GM18861 (cell line): ENCODE results near the gene GSTP1.
A peak's percentile ranks its signal among the peaks of the same experiment; 100 is the strongest.
"Not testable (repeated sequence)": the region's sequence is repeated elsewhere in the genome, so short reads cannot be mapped to it uniquely, and the experiment has no call there.

ENCODE experiments used
- ATAC-seq: cut with Tn5 transposase; IDR thresholded peaks from one replicate; pipeline ENCODE4 v1.9.1; 2021; ENCODE audit not compliant: unreplicated experiment

The GSTP1 gene

DNA sequence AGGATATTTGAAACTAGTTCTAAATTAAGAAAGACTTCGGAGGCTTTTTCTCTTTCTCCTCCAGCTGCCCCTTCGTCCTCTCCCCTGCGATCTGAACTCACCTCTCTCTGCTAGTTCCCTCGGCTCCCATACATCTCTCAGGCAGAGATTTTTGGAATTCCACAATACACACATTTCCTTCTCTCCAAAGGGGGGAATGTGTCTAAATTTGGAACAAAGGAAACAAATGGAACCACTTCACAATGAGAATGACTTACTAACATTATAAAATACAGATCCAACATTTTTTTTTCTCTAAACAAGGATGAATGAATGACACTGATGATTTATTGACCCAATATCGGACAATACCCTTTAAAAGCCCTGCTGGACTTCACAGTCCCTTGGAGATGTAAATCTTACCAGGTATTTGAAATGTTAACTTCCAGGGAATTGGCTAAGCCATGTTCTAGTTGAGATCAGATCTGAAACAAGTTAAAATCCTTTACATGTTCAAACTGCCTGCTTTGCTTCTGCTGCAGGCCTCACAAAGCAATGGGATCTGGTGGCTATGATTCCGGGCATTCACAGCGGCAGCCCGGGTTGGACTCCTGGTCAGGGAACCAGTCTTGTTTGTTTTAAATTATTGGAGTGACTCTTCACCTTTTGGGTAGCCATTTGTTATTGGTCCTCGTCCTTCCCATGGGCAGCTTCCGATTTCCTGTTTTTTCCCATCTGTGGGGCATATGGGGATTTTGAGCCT, 20.5 kb upstream of the GSTP1 start:
- ATAC-seq, result no peak

DNA sequence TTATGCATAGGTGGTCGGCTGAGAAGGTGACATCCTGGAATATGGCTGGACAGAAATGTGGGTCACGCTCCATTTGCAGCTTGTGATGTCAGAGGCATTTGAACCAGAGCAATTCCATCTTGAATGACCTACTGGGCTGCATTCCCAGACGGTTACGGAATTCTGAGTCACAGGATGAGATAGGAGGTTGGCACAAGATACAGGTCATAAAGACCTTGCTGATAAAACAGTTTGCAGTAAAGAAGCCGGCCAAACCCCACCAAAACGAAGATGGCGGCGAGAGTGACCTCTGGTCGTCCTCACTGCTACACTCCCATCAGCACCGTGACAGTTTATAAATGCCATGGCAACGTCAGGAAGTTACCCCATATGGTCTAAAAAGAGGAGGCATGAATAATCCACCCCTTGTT, 19.9 kb upstream of the GSTP1 start:
- not testable (repeated sequence) for ATAC-seq

- ATAC-seq, result no peak
Observed at GRCh38 chr11:67564230-67564629, 19.4 kb upstream of the GSTP1 start.

GRCh38 chr11:67571443-67571842, 12.2 kb upstream of the GSTP1 start:
- no peak for ATAC-seq

DNA sequence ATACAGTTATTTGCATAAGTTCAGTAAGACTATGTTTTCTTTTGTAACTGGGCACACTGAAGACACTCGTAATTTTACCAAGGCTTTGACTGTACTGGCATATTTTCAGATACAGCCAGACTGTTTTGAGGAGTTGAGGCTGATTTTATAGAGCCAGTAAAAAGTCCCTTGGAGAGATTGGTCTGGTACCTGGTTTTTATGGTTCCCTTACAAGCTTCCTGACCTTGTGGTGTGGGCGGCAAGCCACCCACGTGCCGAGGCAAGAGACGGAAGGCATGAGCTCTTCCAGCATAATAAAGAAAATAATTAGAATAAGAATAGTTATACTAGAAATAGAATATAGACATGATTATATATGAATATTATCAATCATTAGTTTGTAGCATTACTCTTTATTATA, 11.3 kb upstream of the GSTP1 start:
- ATAC-seq, result no peak

GRCh38 chr11:67572747-67573419, 10.7 kb upstream of the GSTP1 start:
- ATAC-seq, result no peak

DNA sequence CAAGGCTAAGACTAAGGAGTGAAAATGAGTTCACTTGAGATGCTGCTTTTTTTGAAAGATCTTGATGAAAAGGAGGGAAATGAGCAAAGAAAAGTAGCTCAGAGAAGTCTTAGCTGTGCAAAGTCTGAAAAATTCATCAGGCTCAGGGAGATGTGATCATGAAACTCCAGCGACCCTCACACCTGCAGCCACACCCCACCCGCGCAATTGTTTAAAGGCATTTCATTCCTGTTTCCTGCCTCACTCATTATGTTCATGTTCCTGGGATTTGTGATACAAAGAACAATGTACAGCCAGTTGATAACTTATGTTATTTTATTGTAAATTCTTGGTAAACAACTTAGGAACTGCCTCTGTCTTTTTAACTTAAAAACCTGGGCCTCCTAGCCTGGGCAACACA, 8.7 kb upstream of the GSTP1 start:
- no peak for ATAC-seq

GRCh38 chr11:67576735-67577475, 6.7 kb upstream of the GSTP1 start:
- no peak for ATAC-seq

DNA sequence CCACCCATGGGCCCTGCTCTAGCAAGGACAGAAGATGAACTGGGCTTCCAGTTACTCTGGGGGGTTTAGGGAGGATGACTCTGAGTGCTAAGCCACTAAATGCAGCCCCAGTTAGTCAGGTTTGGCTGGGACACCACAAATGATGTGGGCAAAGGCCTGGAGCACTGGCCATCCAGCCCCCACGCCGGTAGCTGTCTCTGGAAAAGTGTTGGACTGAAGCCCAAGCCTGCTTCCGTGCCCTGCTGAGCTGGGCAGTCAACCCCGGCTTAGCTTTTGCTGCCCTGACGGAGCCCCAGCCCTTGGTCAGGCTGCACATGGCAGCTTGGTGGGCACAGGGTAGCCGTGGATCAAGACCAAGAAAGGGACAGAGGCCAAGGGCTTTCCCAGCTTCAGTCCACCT, 5.7 kb upstream of the GSTP1 start:
- no peak for ATAC-seq

DNA sequence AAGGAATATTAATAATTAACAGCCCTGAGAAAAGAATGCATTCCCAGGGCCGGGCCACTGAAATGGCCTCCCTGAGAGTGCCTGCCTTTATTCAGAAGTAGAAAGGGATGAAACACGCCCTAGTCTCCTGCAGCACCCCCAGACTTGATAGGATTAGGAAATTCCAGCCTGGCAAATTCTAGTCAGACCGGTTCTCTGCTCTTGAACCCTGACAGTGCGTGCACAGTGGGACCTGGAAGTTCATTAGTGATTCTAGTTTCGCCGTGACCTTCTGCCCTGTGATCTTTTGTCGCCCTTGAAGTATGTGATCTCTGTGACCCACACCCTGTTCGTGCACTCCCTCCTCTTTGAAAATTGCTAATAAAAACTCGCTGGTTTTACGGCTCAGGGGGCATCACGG, 2.1 kb upstream of the GSTP1 start:
- ATAC-seq, result no peak

DNA sequence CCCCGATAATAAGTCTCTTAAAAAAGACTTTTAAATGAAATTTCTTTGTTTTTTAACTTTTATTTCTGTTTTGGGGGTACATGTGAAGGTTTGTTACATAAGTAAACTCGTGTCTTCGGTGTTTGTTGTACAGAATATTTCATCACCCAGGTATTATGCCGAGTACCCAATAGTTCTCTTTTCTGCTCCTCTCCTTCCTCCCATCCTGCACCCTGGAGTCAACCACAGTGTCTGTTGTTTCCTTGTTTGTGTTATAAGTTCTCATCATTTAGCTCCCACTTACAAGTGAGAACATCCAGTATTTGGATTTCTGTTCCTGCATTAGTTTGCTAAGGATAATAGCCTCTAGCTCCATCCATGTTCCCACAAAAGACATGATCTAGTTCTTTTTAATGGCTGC, 1.6 kb upstream of the GSTP1 start:
- no peak for ATAC-seq

DNA sequence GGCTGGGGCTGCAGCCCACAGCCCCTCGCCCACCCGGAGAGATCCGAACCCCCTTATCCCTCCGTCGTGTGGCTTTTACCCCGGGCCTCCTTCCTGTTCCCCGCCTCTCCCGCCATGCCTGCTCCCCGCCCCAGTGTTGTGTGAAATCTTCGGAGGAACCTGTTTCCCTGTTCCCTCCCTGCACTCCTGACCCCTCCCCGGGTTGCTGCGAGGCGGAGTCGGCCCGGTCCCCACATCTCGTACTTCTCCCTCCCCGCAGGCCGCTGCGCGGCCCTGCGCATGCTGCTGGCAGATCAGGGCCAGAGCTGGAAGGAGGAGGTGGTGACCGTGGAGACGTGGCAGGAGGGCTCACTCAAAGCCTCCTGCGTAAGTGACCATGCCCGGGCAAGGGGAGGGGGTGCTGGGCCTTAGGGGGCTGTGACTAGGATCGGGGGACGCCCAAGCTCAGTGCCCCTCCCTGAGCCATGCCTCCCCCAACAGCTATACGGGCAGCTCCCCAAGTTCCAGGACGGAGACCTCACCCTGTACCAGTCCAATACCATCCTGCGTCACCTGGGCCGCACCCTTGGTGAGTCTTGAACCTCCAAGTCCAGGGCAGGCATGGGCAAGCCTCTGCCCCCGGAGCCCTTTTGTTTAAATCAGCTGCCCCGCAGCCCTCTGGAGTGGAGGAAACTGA, 731 bp downstream of the GSTP1 start:
- no peak for ATAC-seq

DNA sequence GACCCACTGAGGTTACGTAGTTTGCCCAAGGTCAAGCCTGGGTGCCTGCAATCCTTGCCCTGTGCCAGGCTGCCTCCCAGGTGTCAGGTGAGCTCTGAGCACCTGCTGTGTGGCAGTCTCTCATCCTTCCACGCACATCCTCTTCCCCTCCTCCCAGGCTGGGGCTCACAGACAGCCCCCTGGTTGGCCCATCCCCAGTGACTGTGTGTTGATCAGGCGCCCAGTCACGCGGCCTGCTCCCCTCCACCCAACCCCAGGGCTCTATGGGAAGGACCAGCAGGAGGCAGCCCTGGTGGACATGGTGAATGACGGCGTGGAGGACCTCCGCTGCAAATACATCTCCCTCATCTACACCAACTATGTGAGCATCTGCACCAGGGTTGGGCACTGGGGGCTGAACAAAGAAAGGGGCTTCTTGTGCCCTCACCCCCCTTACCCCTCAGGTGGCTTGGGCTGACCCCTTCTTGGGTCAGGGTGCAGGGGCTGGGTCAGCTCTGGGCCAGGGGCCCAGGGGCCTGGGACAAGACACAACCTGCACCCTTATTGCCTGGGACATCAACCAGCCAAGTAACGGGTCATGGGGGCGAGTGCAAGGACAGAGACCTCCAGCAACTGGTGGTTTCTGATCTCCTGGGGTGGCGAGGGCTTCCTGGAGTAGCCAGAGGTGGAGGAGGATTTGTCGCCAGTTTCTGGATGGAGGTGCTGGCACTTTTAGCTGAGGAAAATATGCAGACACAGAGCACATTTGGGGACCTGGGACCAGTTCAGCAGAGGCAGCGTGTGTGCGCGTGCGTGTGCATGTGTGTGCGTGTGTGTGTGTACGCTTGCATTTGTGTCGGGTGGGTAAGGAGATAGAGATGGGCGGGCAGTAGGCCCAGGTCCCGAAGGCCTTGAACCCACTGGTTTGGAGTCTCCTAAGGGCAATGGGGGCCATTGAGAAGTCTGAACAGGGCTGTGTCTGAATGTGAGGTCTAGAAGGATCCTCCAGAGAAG, 1.6 kb downstream of the GSTP1 start:
- no peak for ATAC-seq

DNA sequence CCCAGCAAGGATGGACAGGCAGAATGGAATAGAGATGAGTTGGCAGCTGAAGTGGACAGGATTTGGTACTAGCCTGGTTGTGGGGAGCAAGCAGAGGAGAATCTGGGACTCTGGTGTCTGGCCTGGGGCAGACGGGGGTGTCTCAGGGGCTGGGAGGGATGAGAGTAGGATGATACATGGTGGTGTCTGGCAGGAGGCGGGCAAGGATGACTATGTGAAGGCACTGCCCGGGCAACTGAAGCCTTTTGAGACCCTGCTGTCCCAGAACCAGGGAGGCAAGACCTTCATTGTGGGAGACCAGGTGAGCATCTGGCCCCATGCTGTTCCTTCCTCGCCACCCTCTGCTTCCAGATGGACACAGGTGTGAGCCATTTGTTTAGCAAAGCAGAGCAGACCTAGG, 2.3 kb downstream of the GSTP1 start:
- ATAC-seq, result no peak

DNA sequence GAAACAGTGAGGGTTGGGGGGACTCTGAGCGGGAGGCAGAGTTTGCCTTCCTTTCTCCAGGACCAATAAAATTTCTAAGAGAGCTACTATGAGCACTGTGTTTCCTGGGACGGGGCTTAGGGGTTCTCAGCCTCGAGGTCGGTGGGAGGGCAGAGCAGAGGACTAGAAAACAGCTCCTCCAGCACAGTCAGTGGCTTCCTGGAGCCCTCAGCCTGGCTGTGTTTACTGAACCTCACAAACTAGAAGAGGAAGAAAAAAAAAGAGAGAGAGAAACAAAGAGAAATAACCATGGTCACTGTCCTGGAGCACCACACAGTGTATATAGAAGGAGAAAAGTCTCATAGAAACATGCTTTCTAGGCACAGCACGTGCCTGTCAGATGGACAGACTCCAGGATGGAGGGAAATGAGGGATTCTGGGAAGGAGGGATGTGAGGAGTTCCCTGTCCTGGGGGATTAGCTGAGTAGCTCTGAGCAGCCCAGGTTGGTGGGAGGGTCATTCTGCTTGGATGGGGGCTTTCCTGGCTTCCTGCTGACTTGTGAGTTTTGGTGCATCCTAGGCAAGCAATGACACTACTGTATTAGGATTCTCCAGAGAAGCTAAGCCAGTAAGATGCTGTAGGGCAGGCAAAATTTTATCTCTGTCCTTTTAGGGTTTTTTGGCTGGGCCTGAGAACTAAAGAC, 3.1 kb downstream of the GSTP1 start:
- ATAC-seq, result no peak

- peak; percentile 24 for ATAC-seq
Observed at GRCh38 chr11:67588136-67588503, 4.5 kb downstream of the GSTP1 start.

DNA sequence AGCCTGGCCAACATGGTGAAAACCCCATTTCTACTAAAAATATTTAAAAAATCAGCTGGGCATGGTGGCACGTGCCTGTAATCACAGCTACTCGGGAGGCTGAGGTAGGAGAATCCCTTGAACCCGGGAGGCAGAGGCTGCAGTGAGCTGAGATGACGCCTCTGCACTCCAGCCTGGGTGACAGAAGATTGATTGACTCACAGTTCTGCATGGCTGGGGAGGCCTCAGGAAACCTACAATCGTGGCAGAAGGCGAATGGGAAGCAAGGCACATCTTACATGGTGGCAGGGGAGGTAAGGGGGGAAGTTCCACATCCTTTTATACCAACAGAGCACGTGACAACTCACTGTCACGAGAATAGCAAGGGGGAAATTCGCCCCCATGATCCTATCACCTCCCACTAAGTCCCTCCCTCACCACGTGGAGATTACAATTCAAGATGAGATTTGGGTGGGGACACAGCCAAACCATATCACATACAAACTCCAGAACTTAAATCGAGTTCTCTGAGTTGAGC, 5.3 kb downstream of the GSTP1 start:
- ATAC-seq, result not testable (repeated sequence)

GRCh38 chr11:67592880-67593564, 9.4 kb downstream of the GSTP1 start:
- no peak for ATAC-seq

DNA sequence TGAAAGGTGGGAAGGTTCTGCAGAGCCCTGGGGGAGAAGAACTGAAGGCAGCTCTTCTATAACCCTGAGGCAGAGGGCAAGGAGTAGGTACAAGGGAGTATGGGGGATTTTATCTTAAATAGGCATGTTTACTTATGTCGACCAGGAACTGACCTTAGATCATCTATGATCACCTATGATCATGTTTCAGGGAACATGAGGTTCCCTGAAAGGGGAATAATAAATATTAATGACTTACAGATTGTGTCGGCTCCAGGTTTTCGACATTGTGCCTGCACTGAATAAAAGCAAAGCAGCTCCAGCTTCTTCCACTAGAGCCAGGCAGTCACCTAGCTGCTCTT, 9.9 kb downstream of the GSTP1 start:
- ATAC-seq, result no peak
